ENCODE results near the gene PPP2R5D. TPM values are rescaled to one million over a fixed set of nuclear protein-coding genes. Genes with fewer than 3 reads are reported as not detected.

The PPP2R5D gene
- polyA plus RNA-seq, 1 experiment, result 59.5 TPM

- CTCF ChIA-PET, result interaction anchor here (0.9 kb wide), 1 partner anchor 19 kb away, joined by 3 read pairs; no protein-coding TSS in a partner anchor
- H3K9me3 ChIP-seq (ENCODE audit: control insufficient read depth, insufficient read depth, low read length), result no peaks in the 10 kb centered on the region; the same call in 1 of the 2 replicates
- POLR2A ChIA-PET, result interaction anchor here (0.6 kb wide), 1 partner anchor 103 kb away, joined by 4 read pairs; no protein-coding TSS in a partner anchor
- TF ChIP-seq, protein P1, sequence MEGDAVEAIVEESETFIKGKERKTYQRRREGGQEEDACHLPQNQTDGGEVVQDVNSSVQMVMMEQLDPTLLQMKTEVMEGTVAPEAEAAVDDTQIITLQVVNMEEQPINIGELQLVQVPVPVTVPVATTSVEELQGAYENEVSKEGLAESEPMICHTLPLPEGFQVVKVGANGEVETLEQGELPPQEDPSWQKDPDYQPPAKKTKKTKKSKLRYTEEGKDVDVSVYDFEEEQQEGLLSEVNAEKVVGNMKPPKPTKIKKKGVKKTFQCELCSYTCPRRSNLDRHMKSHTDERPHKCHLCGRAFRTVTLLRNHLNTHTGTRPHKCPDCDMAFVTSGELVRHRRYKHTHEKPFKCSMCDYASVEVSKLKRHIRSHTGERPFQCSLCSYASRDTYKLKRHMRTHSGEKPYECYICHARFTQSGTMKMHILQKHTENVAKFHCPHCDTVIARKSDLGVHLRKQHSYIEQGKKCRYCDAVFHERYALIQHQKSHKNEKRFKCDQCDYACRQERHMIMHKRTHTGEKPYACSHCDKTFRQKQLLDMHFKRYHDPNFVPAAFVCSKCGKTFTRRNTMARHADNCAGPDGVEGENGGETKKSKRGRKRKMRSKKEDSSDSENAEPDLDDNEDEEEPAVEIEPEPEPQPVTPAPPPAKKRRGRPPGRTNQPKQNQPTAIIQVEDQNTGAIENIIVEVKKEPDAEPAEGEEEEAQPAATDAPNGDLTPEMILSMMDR (IDR thresholded peaks at IDR 0.05; ENCODE audit: low read depth, low read length), result no peak
- H3K27me3 ChIP-seq (ENCODE audit: control insufficient read depth, insufficient read depth, low read length), result no peaks in the 10 kb centered on the region
- no peak for DNase-seq (ENCODE audit: low read depth, low spot score)
- H3K4me3 ChIP-seq (ENCODE audit: low read depth, low read length), result no peak overlapping the region
- no peak overlapping the region for H3K27ac ChIP-seq (ENCODE audit: low read depth, low read length)
Observed at GRCh38 chr6:43007126-43007525, 22.8 kb downstream of the PPP2R5D start.

DNA sequence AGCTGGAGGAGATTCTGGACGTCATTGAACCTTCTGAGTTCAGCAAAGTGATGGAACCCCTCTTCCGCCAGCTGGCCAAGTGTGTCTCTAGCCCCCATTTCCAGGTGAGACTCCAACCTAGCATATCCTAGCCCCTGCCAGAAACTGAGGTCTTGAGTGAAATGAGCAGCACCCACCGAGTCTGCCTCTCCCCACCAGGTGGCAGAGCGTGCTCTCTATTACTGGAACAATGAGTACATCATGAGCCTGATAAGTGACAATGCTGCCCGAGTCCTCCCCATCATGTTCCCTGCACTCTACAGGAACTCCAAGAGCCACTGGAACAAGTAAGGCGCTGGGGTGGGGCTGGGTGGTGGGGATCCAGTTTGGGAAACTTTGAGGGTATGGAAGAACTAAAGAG lies 24.8 kb downstream of the PPP2R5D start:
- Histone ChIP-seq H3K27me3 (ENCODE audit: control insufficient read depth, insufficient read depth, low read length) (no peaks in the 10 kb centered on the region), H3K9me3 (ENCODE audit: control insufficient read depth, insufficient read depth, low read length) (no peaks in the 10 kb centered on the region), H3K4me3 (ENCODE audit: low read depth, low read length) (no peak overlapping the region), H3K27ac (ENCODE audit: low read depth, low read length) (no peak overlapping the region)
- CTCF ChIA-PET, result interaction anchor here (1.2 to 2.0 kb wide), 2 partner anchors 18 to 135 kb away, joined by 4 to 5 read pairs; no protein-coding TSS in a partner anchor
- POLR2A ChIA-PET, result no interaction called here
- DNase-seq (ENCODE audit: low read depth, low spot score), result no peak
- TF ChIP-seq, protein P1 (IDR thresholded peaks at IDR 0.05; ENCODE audit: low read depth, low read length), result peak; percentile 53

DNA sequence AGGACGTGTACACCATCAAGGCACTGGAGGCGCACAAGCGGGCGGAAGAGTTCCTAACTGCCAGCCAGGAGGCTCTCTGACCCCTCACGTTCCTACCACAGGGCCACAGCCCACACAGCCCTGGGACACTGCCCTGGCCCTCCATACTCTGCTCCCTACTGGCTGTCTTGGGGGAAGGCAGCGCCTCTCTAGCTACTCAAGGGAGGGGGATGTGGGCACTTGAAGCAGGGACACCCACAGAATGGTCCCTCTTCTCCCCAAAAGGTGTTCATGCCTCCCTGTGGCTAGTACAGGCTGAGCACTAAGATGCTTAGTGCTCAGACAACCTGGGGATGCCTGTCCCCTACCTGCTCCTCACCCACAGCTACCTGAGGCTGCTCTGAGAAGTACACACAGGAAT lies 26.8 kb downstream of the PPP2R5D start:
- ChIA-PET CTCF (no interaction called here), POLR2A (interaction anchor here (0.5 to 0.7 kb wide), 2 partner anchors 82 to 241 kb away, joined by 5 read pairs; partner anchors contain the start of gene CNPY3)
- no peaks in the 10 kb centered on the region for H3K9me3 ChIP-seq (ENCODE audit: control insufficient read depth, insufficient read depth, low read length)
- DNase-seq (ENCODE audit: low read depth, low spot score), result no peak
- no peak overlapping the region for H3K4me3 ChIP-seq (ENCODE audit: low read depth, low read length)
- no peaks in the 10 kb centered on the region for H3K27me3 ChIP-seq (ENCODE audit: control insufficient read depth, insufficient read depth, low read length)
- TF ChIP-seq, protein P1 (IDR thresholded peaks at IDR 0.05; ENCODE audit: low read depth, low read length), result no peak
- no peak overlapping the region for H3K27ac ChIP-seq (ENCODE audit: low read depth, low read length)

- no peaks in the 10 kb centered on the region for H3K9me3 ChIP-seq (ENCODE audit: control insufficient read depth, insufficient read depth, low read length)
- peak overlapping the region; percentile 79 for H3K4me3 ChIP-seq (ENCODE audit: low read depth, low read length)
- POLR2A ChIA-PET, result no interaction called here
- H3K27ac ChIP-seq (ENCODE audit: low read depth, low read length), result no peak overlapping the region
- TF ChIP-seq, protein P1 (IDR thresholded peaks at IDR 0.05; ENCODE audit: low read depth, low read length), result no peak
- no peaks in the 10 kb centered on the region for H3K27me3 ChIP-seq (ENCODE audit: control insufficient read depth, insufficient read depth, low read length)
- CTCF ChIA-PET, result interaction anchor here (1.0 kb wide), 1 partner anchor 350 kb away, joined by 3 read pairs; no protein-coding TSS in a partner anchor
- no peak for DNase-seq (ENCODE audit: low read depth, low spot score)
Observed at GRCh38 chr6:43012364-43012763, 28.0 kb downstream of the PPP2R5D start.

DNA sequence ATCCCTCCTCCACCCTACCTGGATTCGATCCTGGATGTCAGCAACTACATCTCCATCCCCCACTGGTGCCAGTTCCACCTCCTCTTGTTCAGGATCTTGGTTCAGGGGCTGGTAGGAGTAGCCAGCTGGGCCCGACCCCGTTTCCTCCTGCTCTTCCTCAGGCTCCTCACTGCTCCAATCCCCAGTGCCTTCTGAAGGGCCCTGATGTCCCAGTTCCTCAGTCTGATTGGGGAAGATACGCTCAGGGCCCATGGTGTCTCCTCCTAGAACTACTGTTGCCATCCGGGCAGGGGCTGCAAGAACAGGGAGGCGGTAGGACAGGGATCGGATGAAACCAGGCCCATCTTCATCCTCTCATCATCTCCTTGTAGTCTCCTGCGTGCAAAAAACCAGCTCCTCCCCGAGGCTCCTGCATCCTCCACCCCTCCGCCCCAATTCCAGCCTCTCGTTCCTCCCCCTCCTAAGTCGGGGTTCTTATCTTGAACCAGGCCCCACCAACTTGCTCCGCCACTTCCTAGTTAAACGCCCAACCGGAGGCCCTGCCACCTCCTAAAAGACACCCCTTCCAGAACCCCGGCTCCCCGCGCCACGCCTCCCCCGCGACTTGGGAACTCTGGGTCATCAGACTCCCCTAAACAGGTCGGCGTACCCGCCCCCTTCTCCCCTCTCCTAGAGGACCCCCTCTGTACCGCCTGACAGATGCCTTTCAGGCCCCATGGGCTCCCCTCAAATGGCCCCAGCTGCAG lies 28.9 kb downstream of the PPP2R5D start:
- POLR2A ChIA-PET, result interaction anchor here (1.3 to 2.3 kb wide), 4 partner anchors 8 to 84 kb away, joined by 4 to 25 read pairs (median 10); partner anchors contain the start of genes CNPY3, CUL7 and PPP2R5D
- TF ChIP-seq, protein P1 (IDR thresholded peaks at IDR 0.05; ENCODE audit: low read depth, low read length), result no peak
- CTCF ChIA-PET, result interaction anchor here (1.0 to 2.1 kb wide), 3 partner anchors 112 to 351 kb away, joined by 3 to 7 read pairs (median 6); no protein-coding TSS in a partner anchor
- Histone ChIP-seq H3K27me3 (ENCODE audit: control insufficient read depth, insufficient read depth, low read length) (no peaks in the 10 kb centered on the region), H3K4me3 (ENCODE audit: low read depth, low read length) (peak overlapping the region; percentile 79), H3K9me3 (ENCODE audit: control insufficient read depth, insufficient read depth, low read length) (no peaks in the 10 kb centered on the region; the same call in 1 of the 2 replicates), H3K27ac (ENCODE audit: low read depth, low read length) (peak overlapping the region; percentile 31)
- no peak for DNase-seq (ENCODE audit: low read depth, low spot score)

Measured in AG04450 (cell line).